ENCODE measurements around the gene MT1B.

GRCh38 chr16:56647641-56648431 lies 3.9 kb upstream of the MT1B start:
- no peak for TF ChIP-seq POLR2A (IDR thresholded peaks at IDR 0.05; ENCODE audit: borderline replicate concordance, extremely low read depth, insufficient read depth, insufficient read length)
- TF ChIP-seq ZNF274 (IDR thresholded peaks at IDR 0.05; ENCODE audit: low read depth, low read length) = no peak
- no peak for TF ChIP-seq CTCF (IDR thresholded peaks at IDR 0.05 in 2 of 3, conservative IDR thresholded peaks at IDR 0.05 in 1 of 3; ENCODE audit: borderline replicate concordance in 1 of 3, insufficient read depth in 1 of 3, low read depth in 2 of 3, low read length in 2 of 3)
- TF ChIP-seq MAX (IDR thresholded peaks at IDR 0.05) = no peak
- TF ChIP-seq, protein P1, sequence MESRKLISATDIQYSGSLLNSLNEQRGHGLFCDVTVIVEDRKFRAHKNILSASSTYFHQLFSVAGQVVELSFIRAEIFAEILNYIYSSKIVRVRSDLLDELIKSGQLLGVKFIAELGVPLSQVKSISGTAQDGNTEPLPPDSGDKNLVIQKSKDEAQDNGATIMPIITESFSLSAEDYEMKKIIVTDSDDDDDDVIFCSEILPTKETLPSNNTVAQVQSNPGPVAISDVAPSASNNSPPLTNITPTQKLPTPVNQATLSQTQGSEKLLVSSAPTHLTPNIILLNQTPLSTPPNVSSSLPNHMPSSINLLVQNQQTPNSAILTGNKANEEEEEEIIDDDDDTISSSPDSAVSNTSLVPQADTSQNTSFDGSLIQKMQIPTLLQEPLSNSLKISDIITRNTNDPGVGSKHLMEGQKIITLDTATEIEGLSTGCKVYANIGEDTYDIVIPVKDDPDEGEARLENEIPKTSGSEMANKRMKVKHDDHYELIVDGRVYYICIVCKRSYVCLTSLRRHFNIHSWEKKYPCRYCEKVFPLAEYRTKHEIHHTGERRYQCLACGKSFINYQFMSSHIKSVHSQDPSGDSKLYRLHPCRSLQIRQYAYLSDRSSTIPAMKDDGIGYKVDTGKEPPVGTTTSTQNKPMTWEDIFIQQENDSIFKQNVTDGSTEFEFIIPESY (IDR thresholded peaks at IDR 0.05; ENCODE audit: extremely low read depth, insufficient replicate concordance, low read length) = no peak
- TF ChIP-seq JUND (IDR thresholded peaks at IDR 0.05) = no peak
- TF ChIP-seq RAD21 (IDR thresholded peaks at IDR 0.05; ENCODE audit: low read depth) = no peak
- TF ChIP-seq EZH2 (IDR thresholded peaks at IDR 0.05) = no peak
- no peak for TF ChIP-seq EZH2phosphoT487 (IDR thresholded peaks at IDR 0.05; ENCODE audit: borderline replicate concordance)
- TF ChIP-seq ELF1 (IDR thresholded peaks at IDR 0.05; ENCODE audit: borderline replicate concordance, low read depth) = no peak
- TF ChIP-seq, protein P2, sequence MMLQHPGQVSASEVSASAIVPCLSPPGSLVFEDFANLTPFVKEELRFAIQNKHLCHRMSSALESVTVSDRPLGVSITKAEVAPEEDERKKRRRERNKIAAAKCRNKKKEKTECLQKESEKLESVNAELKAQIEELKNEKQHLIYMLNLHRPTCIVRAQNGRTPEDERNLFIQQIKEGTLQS (IDR thresholded peaks at IDR 0.05) = no peak
- TF ChIP-seq SP1 (IDR thresholded peaks at IDR 0.05; ENCODE audit: low read depth) = no peak
